Ectodermal cell (in vitro differentiated cells): ENCODE results near the gene MYO1E.

ENCODE experiments used
- H3K27ac ChIP-seq: 2 replicates; pipeline ENCODE4 v1.7.0; 2013; ENCODE audit warnings: mild to moderate bottlenecking, low read depth, low read length; ENCODE audit not compliant: insufficient read depth, poor library complexity, severe bottlenecking
- H3K27me3 ChIP-seq: 2 replicates; pipeline ENCODE4 v1.7.0; 2013; ENCODE audit warnings: mild to moderate bottlenecking, low read length; ENCODE audit not compliant: insufficient read depth, control insufficient read depth, poor library complexity, severe bottlenecking
- H3K36me3 ChIP-seq: one replicate; pipeline ENCODE4 v1.7.0; 2013; ENCODE audit warnings: low read length; ENCODE audit not compliant: control insufficient read depth, insufficient read depth
- H3K4me1 ChIP-seq: one replicate; pipeline ENCODE4 v1.7.0; 2013; ENCODE audit warnings: low read length; ENCODE audit not compliant: control insufficient read depth, insufficient read depth
- H3K4me3 ChIP-seq: 2 replicates; pipeline ENCODE4 v1.7.0; 2013; ENCODE audit warnings: low read depth, low read length, control low read depth; ENCODE audit not compliant: insufficient read depth
- H3K9me3 ChIP-seq: 2 replicates; pipeline ENCODE4 v1.7.0; 2013; ENCODE audit warnings: mild to moderate bottlenecking, low read length, moderate library complexity; ENCODE audit not compliant: control insufficient read depth
- WGBS, 2 experiments: methylation state at CpG; one replicate each; pipeline ENCODE4 v1.1.7; 2013; ENCODE audit warnings: missing lambda C conversion rate in 2 of 2; 5-methylcytosine and 5-hydroxymethylcytosine counted together

Gene MYO1E

DNA sequence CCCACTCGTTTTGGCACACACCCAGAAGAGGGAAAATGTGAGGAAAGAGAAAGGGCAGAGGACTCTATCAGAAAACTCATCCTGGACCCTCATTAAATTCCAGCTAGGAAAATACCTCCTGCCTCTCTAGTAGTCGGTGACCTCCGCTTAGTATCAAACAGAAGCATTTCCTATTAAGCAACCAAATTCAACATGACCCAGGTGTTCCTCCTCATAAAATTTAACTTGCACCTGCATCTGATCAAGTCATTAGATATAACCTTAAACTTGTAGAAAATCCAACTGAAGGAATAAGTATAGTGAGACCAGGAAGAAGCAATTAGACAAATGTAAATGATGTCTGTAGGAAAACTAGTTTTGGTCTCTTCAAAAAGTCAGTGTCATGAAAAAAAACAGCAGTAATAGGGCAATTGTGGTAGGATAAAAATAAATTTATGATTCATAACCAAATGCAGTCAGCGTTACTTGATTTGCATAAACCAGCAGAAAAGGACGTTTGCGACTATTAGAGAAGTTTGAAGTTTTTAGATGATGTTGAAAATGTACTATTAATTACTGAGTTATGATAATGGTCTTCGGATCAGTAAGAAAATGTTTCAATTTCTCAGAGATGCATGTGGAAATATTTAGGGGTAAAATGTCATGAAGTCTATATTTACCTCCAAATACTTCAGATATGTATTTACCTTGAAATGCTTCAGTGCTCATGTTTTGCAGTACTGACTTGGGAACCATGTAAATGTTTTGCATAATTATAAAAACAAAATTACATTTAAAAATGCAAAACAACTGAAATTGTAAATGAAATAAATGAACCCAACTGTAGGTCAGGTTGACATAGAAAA, 121.4 kb downstream of the MYO1E start:
- WGBS, 2 experiments: 78 to 82% methylated on average over 7 of the region's 7 CpGs
- no peaks in the 10 kb centered on the region for H3K36me3 ChIP-seq
- no peaks in the 10 kb centered on the region for H3K4me1 ChIP-seq
- no peak overlapping the region for H3K27ac ChIP-seq
- H3K4me3 ChIP-seq: no peak overlapping the region
- H3K9me3 ChIP-seq: no peaks in the 10 kb centered on the region
- no peaks in the 10 kb centered on the region for H3K27me3 ChIP-seq

GRCh38 chr15:59250249-59250648, 122.4 kb downstream of the MYO1E start:
- no peaks in the 10 kb centered on the region for H3K9me3 ChIP-seq
- H3K36me3 ChIP-seq: no peaks in the 10 kb centered on the region
- 94% methylated on average over 13 of the region's 13 CpGs for WGBS, 2 experiments
- H3K4me3 ChIP-seq: no peak overlapping the region
- H3K27ac ChIP-seq: no peak overlapping the region
- H3K4me1 ChIP-seq: no peaks in the 10 kb centered on the region
- no peaks in the 10 kb centered on the region for H3K27me3 ChIP-seq

DNA sequence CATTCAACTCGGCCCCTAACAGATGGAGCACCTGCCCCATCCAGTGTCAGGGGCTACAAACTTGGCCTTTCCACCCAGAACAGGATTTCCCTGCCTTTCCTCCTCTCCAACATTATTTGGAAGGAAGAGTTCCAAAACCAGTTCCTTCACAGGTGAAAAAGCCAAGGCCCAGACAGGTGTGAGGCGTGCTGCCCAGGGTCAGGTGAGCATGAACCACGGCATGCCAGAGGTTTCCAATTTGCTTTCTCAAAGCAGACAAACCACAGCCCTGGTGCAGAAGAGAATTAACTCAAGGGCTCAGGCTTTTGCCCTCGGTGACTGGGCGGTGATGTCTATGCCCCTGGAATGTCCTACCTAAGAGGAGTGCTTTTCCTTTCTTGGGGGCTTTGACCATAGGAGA, 122.9 kb downstream of the MYO1E start:
- Histone ChIP-seq H3K27ac (no peak overlapping the region), H3K36me3 (no peaks in the 10 kb centered on the region), H3K9me3 (no peaks in the 10 kb centered on the region), H3K4me3 (no peak overlapping the region), H3K27me3 (no peaks in the 10 kb centered on the region), H3K4me1 (no peaks in the 10 kb centered on the region)
- 89 to 94% methylated on average over 5 of the region's 5 CpGs for WGBS, 2 experiments

- Histone ChIP-seq H3K9me3 (no peaks in the 10 kb centered on the region), H3K27ac (no peak overlapping the region), H3K4me3 (no peak overlapping the region), H3K27me3 (no peaks in the 10 kb centered on the region), H3K4me1 (no peaks in the 10 kb centered on the region), H3K36me3 (no peaks in the 10 kb centered on the region)
- 4% methylated on average over 2 of the region's 2 CpGs for WGBS, 2 experiments
Measured at GRCh38 chr15:59247364-59247763, 125.3 kb downstream of the MYO1E start.

DNA sequence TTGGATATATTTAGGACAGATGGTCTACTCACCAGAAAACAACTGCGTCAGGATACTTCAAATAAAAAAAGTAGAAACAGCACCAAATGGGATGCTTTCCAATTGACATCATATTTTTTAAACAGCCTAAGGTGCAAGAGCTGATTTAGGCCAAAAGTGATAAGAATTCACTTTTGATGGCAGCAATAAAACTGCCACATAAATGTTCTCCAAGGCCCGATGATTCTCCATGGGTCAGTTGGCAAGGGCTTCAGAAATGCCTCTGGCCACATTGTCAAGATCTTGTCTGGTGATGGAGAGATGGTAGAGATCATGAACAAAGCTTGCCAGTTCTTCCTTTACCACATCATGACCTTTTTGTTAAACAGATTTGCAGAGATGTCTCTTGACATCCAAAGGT, 127.1 kb downstream of the MYO1E start:
- WGBS, 2 experiments: 90 to 95% methylated on average over 2 of the region's 2 CpGs
- Histone ChIP-seq H3K27me3 (no peaks in the 10 kb centered on the region), H3K36me3 (no peaks in the 10 kb centered on the region), H3K4me3 (no peak overlapping the region), H3K4me1 (no peaks in the 10 kb centered on the region), H3K9me3 (no peaks in the 10 kb centered on the region), H3K27ac (no peak overlapping the region)

GRCh38 chr15:59244337-59244736, 128.3 kb downstream of the MYO1E start:
- Histone ChIP-seq H3K9me3 (no peaks in the 10 kb centered on the region), H3K4me3 (no peak overlapping the region), H3K27me3 (no peaks in the 10 kb centered on the region), H3K4me1 (no peaks in the 10 kb centered on the region), H3K27ac (no peak overlapping the region), H3K36me3 (no peaks in the 10 kb centered on the region)
- WGBS, 2 experiments: 91 to 97% methylated on average over 3 of the region's 3 CpGs

DNA sequence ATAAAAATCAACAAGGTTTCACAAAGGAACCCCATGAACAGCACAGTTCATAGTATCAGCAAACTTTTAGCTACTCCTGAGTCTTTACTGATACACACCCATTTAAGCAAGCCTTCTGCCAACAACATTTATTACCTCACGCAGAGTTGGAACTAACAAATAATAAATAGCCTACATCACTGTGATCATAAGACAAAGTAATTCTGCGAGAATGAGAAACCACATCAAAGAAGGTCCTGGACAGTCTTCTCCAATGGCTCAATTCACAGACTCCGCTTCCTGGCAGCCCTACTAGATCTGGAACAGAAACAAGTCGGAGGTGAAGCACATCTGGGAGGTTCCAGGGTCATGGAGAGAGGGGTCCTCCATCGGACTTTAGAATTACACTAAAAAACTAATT, 129.0 kb downstream of the MYO1E start:
- no peaks in the 10 kb centered on the region for H3K4me1 ChIP-seq
- H3K9me3 ChIP-seq: no peaks in the 10 kb centered on the region
- no peaks in the 10 kb centered on the region for H3K27me3 ChIP-seq
- no peak overlapping the region for H3K4me3 ChIP-seq
- H3K36me3 ChIP-seq: no peaks in the 10 kb centered on the region
- no peak overlapping the region for H3K27ac ChIP-seq
- WGBS, 2 experiments: 94 to 96% methylated on average over 5 of the region's 5 CpGs

DNA sequence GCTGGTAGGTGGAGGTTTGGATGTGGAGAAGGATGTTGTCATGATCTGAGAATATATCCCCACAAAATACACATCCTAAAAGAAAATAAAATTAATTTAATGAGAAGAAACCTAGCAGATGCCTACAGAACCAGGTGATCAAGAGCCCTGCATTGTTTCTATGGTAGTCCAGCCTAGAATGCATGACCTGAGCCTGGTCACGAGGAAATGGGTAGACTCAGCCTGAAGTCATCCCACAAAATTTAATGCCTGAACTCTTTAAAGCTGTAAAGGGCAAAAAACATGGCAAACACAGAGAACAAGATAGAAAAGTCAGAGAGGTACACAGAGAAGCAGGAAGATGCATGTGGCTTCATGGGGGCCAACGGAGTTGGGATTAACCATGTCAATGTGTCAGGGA, 130.0 kb downstream of the MYO1E start:
- Histone ChIP-seq H3K4me1 (no peaks in the 10 kb centered on the region), H3K9me3 (no peaks in the 10 kb centered on the region), H3K36me3 (no peaks in the 10 kb centered on the region), H3K27me3 (no peaks in the 10 kb centered on the region), H3K4me3 (no peak overlapping the region), H3K27ac (no peak overlapping the region)
- WGBS, 2 experiments: 90 to 99% methylated on average over 2 of the region's 2 CpGs

DNA sequence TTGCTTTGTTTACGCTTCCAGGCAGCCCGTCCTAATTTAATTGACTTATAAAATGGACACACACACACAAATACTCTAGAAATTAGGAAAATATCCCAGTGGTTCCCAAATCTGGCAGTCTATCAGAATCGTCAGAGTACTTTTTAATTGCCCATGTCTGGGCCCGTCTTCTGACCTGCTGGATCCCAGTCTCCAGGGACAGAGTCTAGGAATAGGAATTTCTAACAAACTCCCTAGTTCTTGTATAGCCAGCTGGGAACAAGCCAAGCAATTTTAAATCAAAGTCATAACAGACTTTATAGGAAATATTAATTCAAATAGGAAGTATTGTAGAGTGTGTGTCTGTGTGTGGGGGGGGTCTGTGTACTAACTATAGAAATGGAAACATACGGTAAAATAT, 132.6 kb downstream of the MYO1E start:
- Histone ChIP-seq H3K27me3 (no peaks in the 10 kb centered on the region), H3K9me3 (no peaks in the 10 kb centered on the region), H3K27ac (no peak overlapping the region), H3K36me3 (no peaks in the 10 kb centered on the region), H3K4me3 (no peak overlapping the region), H3K4me1 (no peaks in the 10 kb centered on the region)
- 94 to 96% methylated on average over 5 of the region's 5 CpGs for WGBS, 2 experiments

GRCh38 chr15:59237924-59238331, 134.7 kb downstream of the MYO1E start:
- no peak overlapping the region for H3K4me3 ChIP-seq
- H3K4me1 ChIP-seq: no peaks in the 10 kb centered on the region
- WGBS, 2 experiments: 80 to 91% methylated on average over 5 of the region's 5 CpGs
- H3K27me3 ChIP-seq: no peaks in the 10 kb centered on the region
- no peak overlapping the region for H3K27ac ChIP-seq
- H3K9me3 ChIP-seq: no peaks in the 10 kb centered on the region
- no peaks in the 10 kb centered on the region for H3K36me3 ChIP-seq
